ENCODE measurements around the gene DGKE. TPM values are rescaled to one million over a fixed set of nuclear protein-coding genes. Genes with fewer than 3 reads are reported as not detected.
A peak's percentile ranks its signal among the peaks of the same experiment; 100 is the strongest.

Gene DGKE
- total and polyA plus RNA-seq, 2 of the 8 experiments (the other 6 are each of a cell fraction or from before 2014, with no cell fraction given), result 1.7 to 7.4 TPM

GRCh38 chr17:56819030-56819429 is 14.9 kb upstream of the DGKE start:
- no peak overlapping the region for H3K4me3 ChIP-seq (ENCODE audit: extremely low read depth in 1 of 4, insufficient read depth in 2 of 4, low read depth in 3 of 4, low read length in 4 of 4)
- H3K27ac ChIP-seq (ENCODE audit: low read depth, low read length), result no peak overlapping the region
- no peak overlapping the region for H2BK5ac ChIP-seq (ENCODE audit: low read depth, low read length)
- no peaks in the 10 kb centered on the region for H3K79me1 ChIP-seq (ENCODE audit: low read depth, low read length)
- H3K36me3 ChIP-seq (ENCODE audit: control insufficient read depth in 2 of 4, insufficient read depth in 4 of 4, low read length in 3 of 4), result no peaks in the 10 kb centered on the region
- no peak overlapping the region for H3K14ac ChIP-seq (ENCODE audit: insufficient read length)
- no peak for FAIRE-seq
- H3K79me2 ChIP-seq (ENCODE audit: control insufficient read depth in 1 of 2, insufficient read depth in 2 of 2, low read length in 2 of 2), result no peaks in the 10 kb centered on the region
- H4K8ac ChIP-seq (ENCODE audit: extremely low read depth, insufficient read depth, low read length), result no peak overlapping the region
- no peak for DNase-seq (ENCODE audit: low read depth in 1 of 2, low spot score in 2 of 2)
- ChIA-PET CTCF (ENCODE audit: partially characterized antibody) (interaction anchor here (0.6 to 4.0 kb wide), 25 partner anchors 10 to 291 kb away, joined by 3 to 18 read pairs (median 4); partner anchors contain the start of gene TRIM25), POLR2A (ENCODE audit: partially characterized antibody) (interaction anchor here (1.3 to 1.4 kb wide), 2 partner anchors 8 to 14 kb away, joined by 4 read pairs; no protein-coding TSS in a partner anchor)
- no peak overlapping the region for H3K4ac ChIP-seq (replicated peaks; ENCODE audit: insufficient read length, low read depth, low read length)
- no peak overlapping the region for H2BK120ac ChIP-seq (replicated peaks; ENCODE audit: low read depth, low read length)
- H2AK5ac ChIP-seq (ENCODE audit: low read depth, low read length), result no peak overlapping the region
- H2BK15ac ChIP-seq (ENCODE audit: low read length), result no peak overlapping the region
- H3K56ac ChIP-seq (replicated peaks; ENCODE audit: insufficient read length, low read depth, low read length), result no peak overlapping the region
- no peaks in the 10 kb centered on the region for H3K9me3 ChIP-seq (ENCODE audit: insufficient read depth in 2 of 2, low read depth in 1 of 2, low read length in 1 of 2)
- H4K5ac ChIP-seq (ENCODE audit: insufficient read length, low read depth, low read length), result no peak overlapping the region
- H3K4me1 ChIP-seq (replicated peaks in 1 of 4; ENCODE audit: control insufficient read depth in 3 of 4, insufficient read depth in 4 of 4, low read length in 3 of 4), result no peaks in the 10 kb centered on the region
- no peaks in the 10 kb centered on the region for H3K27me3 ChIP-seq (replicated peaks in 1 of 4; ENCODE audit: control insufficient read depth in 3 of 4, extremely low read depth in 1 of 4, insufficient read depth in 3 of 4, low read length in 3 of 4)
- no peak overlapping the region for H4K91ac ChIP-seq (replicated peaks; ENCODE audit: insufficient read length, low read length)
- H3K4me2 ChIP-seq (ENCODE audit: insufficient read depth in 1 of 2, low read depth in 2 of 2, low read length in 2 of 2), result no peak overlapping the region
- 94% methylated on average over 2 of the region's 2 CpGs; no CpG with 5 or more reads in 1 of the 2 experiments for WGBS, 2 experiments (ENCODE audit: extremely low coverage in 1 of 2, insufficient coverage in 1 of 2, insufficient read length in 1 of 2, insufficient replicate concordance in 2 of 2, low coverage in 1 of 2, low lambda C conversion rate in 2 of 2, missing lambda C conversion rate in 1 of 2)
- no peak overlapping the region for H2BK20ac ChIP-seq (ENCODE audit: low read length)
- H4K20me1 ChIP-seq (replicated peaks in 1 of 2; ENCODE audit: control insufficient read depth in 1 of 2, insufficient read depth in 2 of 2, low read length in 2 of 2), result no peaks in the 10 kb centered on the region
- H3K9ac ChIP-seq (replicated peaks in 1 of 4; ENCODE audit: extremely low read depth in 1 of 4, low read depth in 3 of 4, low read length in 3 of 4), result no peak overlapping the region
- no peaks in the 10 kb centered on the region for H3K23me2 ChIP-seq (ENCODE audit: low read depth, low read length)
- no peak overlapping the region for H2AFZ ChIP-seq (ENCODE audit: low read length)
- no peak overlapping the region for H3K23ac ChIP-seq (ENCODE audit: insufficient read length)
- H3K18ac ChIP-seq (ENCODE audit: extremely low read depth, low read length), result no peak overlapping the region
- TF ChIP-seq KDM1A (IDR thresholded peaks at IDR 0.05; ENCODE audit: borderline replicate concordance, low read length), result peak; percentile 73; the same call in 1 of the 2 replicates
- TF ChIP-seq, protein P1, sequence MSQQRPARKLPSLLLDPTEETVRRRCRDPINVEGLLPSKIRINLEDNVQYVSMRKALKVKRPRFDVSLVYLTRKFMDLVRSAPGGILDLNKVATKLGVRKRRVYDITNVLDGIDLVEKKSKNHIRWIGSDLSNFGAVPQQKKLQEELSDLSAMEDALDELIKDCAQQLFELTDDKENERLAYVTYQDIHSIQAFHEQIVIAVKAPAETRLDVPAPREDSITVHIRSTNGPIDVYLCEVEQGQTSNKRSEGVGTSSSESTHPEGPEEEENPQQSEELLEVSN (IDR thresholded peaks at IDR 0.05), result no peak
- no peak for TF ChIP-seq JUND (IDR thresholded peaks at IDR 0.05; ENCODE audit: low read length)
- TF ChIP-seq USF2 (IDR thresholded peaks at IDR 0.05; ENCODE audit: low read length), result no peak
- no peak for TF ChIP-seq CBX5 (IDR thresholded peaks at IDR 0.05; ENCODE audit: low read depth, low read length)
- no peak overlapping the region for H2BK12ac ChIP-seq (ENCODE audit: low read depth, low read length)
